Activated CD8-positive, alpha-beta T cell treated with anti-CD3 and anti-CD28 coated beads for 36 hours (primary cell): ENCODE measurements around the gene C1RL. TPM values are rescaled to one million over a fixed set of nuclear protein-coding genes. Genes with fewer than 3 reads are reported as not detected.
A peak's percentile ranks its signal among the peaks of the same experiment; 100 is the strongest.

Experiments used
- ATAC-seq: fragments of 200-7000 bp; cut with Tn5 transposase; one replicate; pipeline ENCODE4 v1.10.0; 2021; ENCODE audit warnings: mild to moderate bottlenecking, moderate library complexity
- CTCF ChIA-PET: fragments of 350-600 bp; sonication (Branson Sonifier 250); formaldehyde crosslinking; loops from one replicate; lab custom pipeline; 2021; ENCODE audit warnings: antibody characterized with exemption; lab: Charles Lee
- POLR2A ChIA-PET: fragments of 350-600 bp; sonication (Branson Sonifier 250); formaldehyde crosslinking; loops from one replicate; lab custom pipeline; 2021; ENCODE audit warnings: antibody characterized with exemption; lab: Charles Lee
- DNase-seq: peaks from one replicate; pipeline ENCODE4 v3.0.0-alpha.2; 2020
- H3K27ac Mint-ChIP-seq: one replicate; pipeline ENCODE4 v1.8.0; 2021; ENCODE audit warnings: mild to moderate bottlenecking, mixed read lengths
- H3K27me3 Mint-ChIP-seq: one replicate; pipeline ENCODE4 v1.8.0; 2021; ENCODE audit warnings: mixed read lengths
- H3K36me3 Mint-ChIP-seq: one replicate; pipeline ENCODE4 v1.8.0; 2021; ENCODE audit warnings: low read depth, mixed read lengths
- H3K4me1 Mint-ChIP-seq: one replicate; pipeline ENCODE4 v1.8.0; 2021; ENCODE audit warnings: low read depth, mixed read lengths
- H3K4me3 Mint-ChIP-seq: one replicate; pipeline ENCODE4 v1.8.0; 2021; ENCODE audit warnings: mild to moderate bottlenecking, moderate library complexity, mixed read lengths
- H3K9me3 Mint-ChIP-seq: one replicate; pipeline ENCODE4 v1.8.0; 2021; ENCODE audit warnings: mixed read lengths
- CTCF ChIP-seq: fragments of 200-600 bp; IDR thresholded peaks from one replicate; pipeline ENCODE4 v1.8.0; 2022; ENCODE audit warnings: antibody characterized with exemption, mild to moderate bottlenecking
- intact Hi-C: fragments of 100-400 bp; cut with micrococcal nuclease; formaldehyde crosslinking; loops from one replicate; pipeline ENCODE4 v1.10.0; 2022
- total RNA-seq, 2 experiments: library from RNA; stranded (reverse); gene quantifications; one replicate each; pipeline ENCODE4 v1.2.3, GENCODE V29; 2021

The C1RL gene
- total RNA-seq: 10 to 100 TPM; 10.5 to 11.8 TPM

- H3K4me3 Mint-ChIP-seq: peak within 1 kb of the TSS; percentile 88
- H3K9me3 Mint-ChIP-seq: peaks cover 14% of the 10 kb centered on the region
- CTCF ChIA-PET: interaction anchor here (0.7 to 3.7 kb wide), 35 partner anchors 9 to 356 kb away, joined by 3 to 32 read pairs (median 4); partner anchors contain the start of genes C12orf57, C1R, C1S and LPCAT3
- peak; percentile 97 for TF ChIP-seq CTCF
- DNase-seq (peak; percentile 87), ATAC-seq (peak; percentile 47)
- no peaks in the 10 kb centered on the region for H3K27me3 Mint-ChIP-seq
- POLR2A ChIA-PET: interaction anchor here (0.6 to 3.8 kb wide), 17 partner anchors 10 to 236 kb away, joined by 3 to 36 read pairs (median 4); partner anchors contain the start of genes C12orf57, LPCAT3, RNU7-1 and SPSB2
- peaks cover 36% of the 10 kb centered on the region for H3K4me1 Mint-ChIP-seq
- peaks cover 30% of the 10 kb centered on the region for H3K36me3 Mint-ChIP-seq
- intact Hi-C loops: loop anchor here (10.0 kb wide), 1 partner anchor 164 kb away; the partner anchor contains the start of genes C12orf57 and RNU7-1
- H3K27ac Mint-ChIP-seq: peak within 1 kb of the TSS; percentile 93
These were observed at the start of gene C1RL for GRCh38 chr12:7108796-7109571. Gene C1RL (minus strand): TSS chr12:7109214. CDS start chr12:7109180, 34 bp downstream.

DNA sequence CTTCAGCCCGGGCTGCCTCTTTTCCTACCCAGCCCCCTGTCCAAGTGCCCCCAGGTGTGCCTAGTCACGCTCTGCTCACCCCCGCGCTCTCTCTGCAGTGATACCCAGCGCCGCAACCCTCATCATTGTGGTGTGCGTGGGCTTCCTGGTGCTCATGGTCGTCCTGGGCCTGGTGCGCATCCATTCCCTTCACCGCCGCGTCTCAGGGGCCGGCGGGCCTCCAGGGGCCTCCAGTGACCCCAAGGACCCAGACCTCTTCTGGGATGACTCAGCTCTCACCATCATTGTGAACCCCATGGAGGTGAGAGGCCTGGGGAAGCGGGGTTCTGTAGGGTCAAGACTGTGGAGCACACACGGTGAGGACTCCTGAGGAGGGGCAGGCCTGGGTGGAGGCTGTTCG, 48.4 kb upstream of the C1RL start:
- ATAC-seq (no peak), DNase-seq (no peak)
- CTCF ChIA-PET: interaction anchor here (1.2 kb wide), 1 partner anchor 13 kb away, joined by 3 read pairs; no protein-coding TSS in a partner anchor
- POLR2A ChIA-PET: no interaction called here
- Mint-ChIP-seq H3K9me3 (no peaks in the 10 kb centered on the region), H3K4me1 (no peaks in the 10 kb centered on the region), H3K4me3 (no peak overlapping the region), H3K27me3 (no peaks in the 10 kb centered on the region), H3K36me3 (peaks cover 1% of the 10 kb centered on the region), H3K27ac (peak overlapping the region; percentile 10)
- TF ChIP-seq CTCF: no peak
- intact Hi-C loops: no loop called here

DNA sequence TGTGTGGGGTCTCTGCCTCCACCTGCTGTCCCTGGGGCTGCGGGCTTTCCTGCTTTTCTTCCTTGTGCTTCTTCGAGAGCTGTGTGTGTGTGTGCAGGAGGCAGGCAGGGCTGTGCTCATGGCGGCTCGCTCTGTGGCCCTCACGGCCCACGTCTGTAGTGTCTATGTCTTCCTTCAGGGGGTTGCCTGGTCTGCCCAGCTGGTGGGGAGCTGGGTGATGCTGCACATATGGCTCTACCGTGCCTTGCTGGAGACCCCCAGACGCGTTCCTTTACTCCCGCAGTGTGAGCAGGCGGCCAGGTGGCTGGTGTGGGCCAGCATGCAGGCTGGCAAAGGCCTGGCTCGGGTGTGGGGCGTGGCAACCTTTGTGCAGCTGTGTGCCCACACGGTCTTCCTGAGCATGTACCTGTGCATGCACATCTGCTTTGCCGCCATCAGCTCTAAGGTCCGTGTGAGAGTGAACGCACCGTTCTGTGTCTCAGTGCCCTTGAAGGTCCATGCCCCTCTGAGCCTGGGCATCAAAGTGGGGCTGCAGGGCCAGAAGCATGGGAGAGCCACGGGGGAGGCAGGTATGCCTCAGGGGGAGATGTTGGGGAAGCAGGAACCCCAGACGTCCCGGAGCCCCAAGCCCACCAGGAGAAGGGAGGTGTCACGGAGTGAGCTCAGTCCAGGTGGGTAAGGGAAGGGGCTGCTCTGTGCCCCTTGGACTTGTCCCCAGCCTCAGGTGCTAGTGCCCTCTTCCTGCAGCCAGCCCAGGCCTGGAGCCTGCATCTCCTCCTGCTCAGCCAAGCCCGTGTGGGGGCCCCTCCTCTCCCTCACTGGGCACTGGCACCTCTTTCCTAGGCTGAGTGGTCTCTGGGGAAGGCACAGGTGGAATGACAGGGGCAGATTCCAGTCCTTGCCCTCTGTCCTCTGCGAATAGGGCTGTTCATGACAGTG, 47.5 kb upstream of the C1RL start:
- H3K36me3 Mint-ChIP-seq: peaks cover 1% of the 10 kb centered on the region
- TF ChIP-seq CTCF: no peak
- CTCF ChIA-PET: interaction anchor here (1.2 kb wide), 1 partner anchor 12 kb away, joined by 3 read pairs; no protein-coding TSS in a partner anchor
- H3K27me3 Mint-ChIP-seq: no peaks in the 10 kb centered on the region
- intact Hi-C loops: no loop called here
- H3K9me3 Mint-ChIP-seq: no peaks in the 10 kb centered on the region
- ATAC-seq (no peak), DNase-seq (no peak)
- H3K4me1 Mint-ChIP-seq: no peaks in the 10 kb centered on the region
- H3K4me3 Mint-ChIP-seq: no peak overlapping the region
- POLR2A ChIA-PET: no interaction called here
- no peak overlapping the region for H3K27ac Mint-ChIP-seq

DNA sequence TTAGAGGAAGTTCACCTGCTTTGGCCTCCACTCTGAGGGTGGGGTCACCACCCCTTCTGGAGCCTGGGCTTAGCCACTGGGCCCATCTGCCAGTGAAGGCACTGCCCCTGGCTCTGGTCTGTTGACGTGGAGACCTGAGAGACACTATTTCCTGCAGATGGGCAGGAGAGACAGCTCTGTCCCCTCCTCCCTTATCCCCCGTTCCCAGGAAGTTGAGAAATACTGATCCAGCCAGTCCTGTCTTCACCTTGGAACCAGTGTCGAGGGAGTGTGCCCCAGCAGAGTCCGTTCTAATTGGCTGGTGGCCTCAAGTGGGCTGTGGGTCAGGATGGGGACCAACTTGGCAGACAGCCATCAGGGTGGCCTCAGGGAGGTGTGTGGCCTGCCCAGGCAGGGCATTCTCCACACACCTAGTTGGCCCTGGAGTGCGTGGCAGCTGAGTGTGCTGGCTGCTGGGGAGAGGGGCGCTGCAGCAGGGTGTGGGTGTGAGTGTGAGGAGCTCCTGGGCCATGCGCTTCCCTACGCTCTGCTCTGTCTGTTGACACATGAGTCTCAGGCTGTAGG, 46.5 kb upstream of the C1RL start:
- no peak for TF ChIP-seq CTCF
- CTCF ChIA-PET: interaction anchor here (3.1 kb wide), 1 partner anchor 12 kb away, joined by 26 read pairs; no protein-coding TSS in a partner anchor
- Mint-ChIP-seq H3K4me3 (no peak overlapping the region), H3K36me3 (peaks cover 1% of the 10 kb centered on the region), H3K27me3 (no peaks in the 10 kb centered on the region), H3K4me1 (no peaks in the 10 kb centered on the region), H3K27ac (no peak overlapping the region), H3K9me3 (no peaks in the 10 kb centered on the region)
- POLR2A ChIA-PET: no interaction called here
- DNase-seq (no peak), ATAC-seq (no peak)
- intact Hi-C loops: no loop called here
